ENCODE data around the gene FAM117A.
"Not testable (repeated sequence)": the region's sequence is repeated elsewhere in the genome, so short reads cannot be mapped to it uniquely, and the experiment has no call there.

Gene FAM117A

DNA sequence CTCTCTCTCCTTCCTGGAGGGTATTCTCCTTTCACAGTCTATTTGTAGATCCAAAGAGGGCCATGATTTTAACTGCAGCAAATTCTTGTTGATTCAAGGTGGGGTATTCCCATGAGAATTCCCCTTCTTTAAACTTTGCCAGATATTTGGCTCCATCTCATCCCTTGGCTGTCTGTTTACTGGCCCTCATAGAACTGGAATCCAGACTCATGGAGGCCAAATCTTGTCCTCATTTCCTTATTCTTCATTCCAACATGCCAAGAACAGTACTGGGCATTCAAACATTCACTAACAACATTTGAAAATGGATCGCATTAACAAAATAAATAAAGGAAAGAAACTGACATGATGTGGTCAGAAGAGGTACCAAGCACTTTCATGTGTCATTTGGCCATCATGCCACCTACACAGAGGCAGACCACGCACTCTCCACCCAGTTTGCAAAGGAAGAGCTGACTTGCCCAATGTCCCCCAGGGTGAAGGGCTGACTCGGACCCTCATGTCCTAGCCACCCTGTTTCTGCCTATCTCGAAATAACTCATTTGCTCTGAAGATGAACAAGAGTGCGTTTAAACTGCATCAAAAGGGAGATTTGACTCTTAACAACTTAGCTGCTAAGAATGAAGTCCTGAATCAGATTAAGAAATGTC is 33.0 kb downstream of the FAM117A start:
- peaks cover 5% of the 10 kb centered on the region for H3K27me3 ChIP-seq (ENCODE audit: control insufficient read depth, insufficient read depth, low read length)
- no peaks in the 10 kb centered on the region for H3K36me3 ChIP-seq (ENCODE audit: insufficient read depth, low read length)
- no peak overlapping the region for H3K9ac ChIP-seq (ENCODE audit: low read depth, low read length)
- no peak overlapping the region for H3K4me3 ChIP-seq (ENCODE audit: low read length)
- peaks cover 2% of the 10 kb centered on the region for H3K4me1 ChIP-seq (ENCODE audit: control insufficient read depth, insufficient read depth, low read length)
- H3K4me2 ChIP-seq (ENCODE audit: low read length): no peak overlapping the region
- no peaks in the 10 kb centered on the region for H3K9me3 ChIP-seq (replicated peaks; ENCODE audit: low read length)

DNA sequence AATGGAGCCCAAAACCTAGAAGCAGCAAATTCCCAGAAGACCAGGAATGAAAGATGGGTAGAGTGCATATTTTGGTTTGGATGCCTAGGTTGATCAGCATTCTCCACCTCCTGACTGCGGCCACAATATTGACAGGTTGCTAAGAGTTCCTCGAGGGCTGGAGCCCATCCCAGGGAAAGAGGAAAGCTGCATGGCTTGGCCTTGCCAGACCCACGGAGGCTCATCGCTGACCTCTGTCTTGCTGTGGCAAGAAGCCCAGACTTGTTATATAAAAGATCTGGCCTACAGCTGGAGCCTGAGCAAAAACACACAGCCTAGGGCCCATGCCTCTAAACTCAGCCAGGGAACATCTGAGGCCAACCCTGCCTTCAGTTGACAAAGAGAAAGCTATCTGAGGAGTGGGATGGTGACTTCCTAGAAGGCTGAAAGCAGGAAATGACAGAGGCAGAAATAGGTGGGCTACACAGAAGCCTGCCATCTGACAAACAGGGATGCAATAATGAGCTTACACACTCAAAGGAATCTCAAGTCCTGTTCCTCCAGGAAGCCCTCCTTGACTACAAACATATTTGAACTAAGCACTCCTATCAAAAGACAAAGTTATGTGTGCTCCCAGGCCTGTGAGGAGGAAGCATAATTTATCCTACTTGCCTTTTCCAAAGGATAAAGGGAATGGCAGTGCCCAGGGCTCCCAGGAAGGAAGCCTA is 33.7 kb downstream of the FAM117A start:
- peaks cover 5% of the 10 kb centered on the region for H3K27me3 ChIP-seq (ENCODE audit: control insufficient read depth, insufficient read depth, low read length)
- no peaks in the 10 kb centered on the region for H3K36me3 ChIP-seq (ENCODE audit: insufficient read depth, low read length)
- no peak overlapping the region for H3K4me2 ChIP-seq (ENCODE audit: low read length)
- H3K4me1 ChIP-seq (ENCODE audit: control insufficient read depth, insufficient read depth, low read length): peaks cover 2% of the 10 kb centered on the region
- H3K9me3 ChIP-seq (replicated peaks; ENCODE audit: low read length): no peaks in the 10 kb centered on the region
- H3K4me3 ChIP-seq (ENCODE audit: low read length): no peak overlapping the region
- no peak overlapping the region for H3K9ac ChIP-seq (ENCODE audit: low read depth, low read length)

DNA sequence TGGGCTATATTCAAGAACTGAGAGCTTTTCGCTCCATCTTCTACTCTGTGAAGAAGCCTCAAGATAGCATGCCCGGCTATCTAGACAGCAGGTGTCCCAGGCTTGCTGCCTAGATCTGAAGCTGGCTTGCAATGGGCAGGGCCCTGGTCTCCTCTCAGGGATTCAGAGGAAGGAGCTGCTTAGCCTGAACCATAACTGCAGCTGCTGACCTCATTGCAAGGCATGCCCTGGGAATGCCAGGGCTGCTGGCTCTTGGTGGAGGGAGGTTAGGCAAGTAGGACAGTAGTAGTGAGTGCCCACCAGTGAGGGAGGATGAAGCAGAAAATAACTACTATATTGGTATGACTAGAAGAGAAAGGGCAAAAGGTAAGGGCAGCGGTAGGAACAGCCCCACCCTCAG is 34.9 kb downstream of the FAM117A start:
- Histone ChIP-seq H3K4me3 (ENCODE audit: low read length) (no peak overlapping the region), H3K9ac (ENCODE audit: low read depth, low read length) (no peak overlapping the region), H3K9me3 (replicated peaks; ENCODE audit: low read length) (no peaks in the 10 kb centered on the region), H3K4me2 (ENCODE audit: low read length) (no peak overlapping the region), H3K36me3 (ENCODE audit: insufficient read depth, low read length) (no peaks in the 10 kb centered on the region), H3K27me3 (ENCODE audit: control insufficient read depth, insufficient read depth, low read length) (peaks cover 5% of the 10 kb centered on the region), H3K4me1 (ENCODE audit: control insufficient read depth, insufficient read depth, low read length) (peaks cover 2% of the 10 kb centered on the region)

DNA sequence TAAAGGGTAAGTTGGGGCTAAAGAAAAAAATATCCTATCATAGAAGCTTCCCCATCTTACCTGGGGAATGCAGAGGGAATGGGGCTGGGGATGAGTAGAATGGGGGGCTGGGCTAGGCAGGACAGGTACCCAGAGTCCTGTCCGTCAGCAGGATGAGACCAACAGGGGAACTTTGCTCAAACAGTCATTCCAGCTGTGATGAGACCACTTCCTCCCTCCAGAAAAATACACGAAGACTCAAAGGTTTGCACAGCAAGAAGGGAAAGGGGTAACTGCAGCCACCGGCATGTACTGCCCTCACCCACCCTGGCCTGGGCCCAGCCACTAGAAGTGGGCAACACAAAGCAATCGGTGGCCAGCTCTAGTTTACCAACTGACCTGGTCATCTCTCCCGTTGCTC is 35.5 kb downstream of the FAM117A start:
- Histone ChIP-seq H3K4me2 (ENCODE audit: low read length) (no peak overlapping the region), H3K36me3 (ENCODE audit: insufficient read depth, low read length) (no peaks in the 10 kb centered on the region), H3K4me3 (ENCODE audit: low read length) (no peak overlapping the region), H3K9me3 (replicated peaks; ENCODE audit: low read length) (no peaks in the 10 kb centered on the region), H3K9ac (ENCODE audit: low read depth, low read length) (no peak overlapping the region), H3K27me3 (ENCODE audit: control insufficient read depth, insufficient read depth, low read length) (peaks cover 5% of the 10 kb centered on the region), H3K4me1 (ENCODE audit: control insufficient read depth, insufficient read depth, low read length) (peaks cover 7% of the 10 kb centered on the region)

DNA sequence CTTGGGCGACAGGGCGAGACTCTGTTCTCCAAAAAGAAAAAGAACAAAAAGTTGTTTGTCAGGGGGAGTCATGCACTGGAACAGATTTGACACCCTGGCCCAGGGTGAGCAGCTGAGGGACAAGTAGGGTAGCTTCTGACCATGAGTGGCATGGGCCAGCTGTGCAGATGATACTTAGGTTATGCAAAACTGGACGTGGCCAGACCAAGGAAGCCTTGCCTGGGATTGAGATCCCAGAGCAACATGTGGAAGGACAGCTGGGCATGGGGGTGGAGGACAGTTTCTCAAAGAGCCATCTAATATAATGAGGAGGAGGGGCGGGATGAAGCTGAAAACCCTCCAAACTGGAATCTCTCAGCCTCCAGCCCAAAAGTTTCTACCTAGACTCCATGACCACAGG is 36.6 kb downstream of the FAM117A start:
- Histone ChIP-seq H3K27me3 (ENCODE audit: control insufficient read depth, insufficient read depth, low read length) (peaks cover 5% of the 10 kb centered on the region), H3K36me3 (ENCODE audit: insufficient read depth, low read length) (no peaks in the 10 kb centered on the region), H3K9ac (ENCODE audit: low read depth, low read length) (no peak overlapping the region), H3K4me2 (ENCODE audit: low read length) (no peak overlapping the region), H3K9me3 (replicated peaks; ENCODE audit: low read length) (no peaks in the 10 kb centered on the region), H3K4me3 (ENCODE audit: low read length) (no peak overlapping the region), H3K4me1 (ENCODE audit: control insufficient read depth, insufficient read depth, low read length) (peaks cover 12% of the 10 kb centered on the region)

DNA sequence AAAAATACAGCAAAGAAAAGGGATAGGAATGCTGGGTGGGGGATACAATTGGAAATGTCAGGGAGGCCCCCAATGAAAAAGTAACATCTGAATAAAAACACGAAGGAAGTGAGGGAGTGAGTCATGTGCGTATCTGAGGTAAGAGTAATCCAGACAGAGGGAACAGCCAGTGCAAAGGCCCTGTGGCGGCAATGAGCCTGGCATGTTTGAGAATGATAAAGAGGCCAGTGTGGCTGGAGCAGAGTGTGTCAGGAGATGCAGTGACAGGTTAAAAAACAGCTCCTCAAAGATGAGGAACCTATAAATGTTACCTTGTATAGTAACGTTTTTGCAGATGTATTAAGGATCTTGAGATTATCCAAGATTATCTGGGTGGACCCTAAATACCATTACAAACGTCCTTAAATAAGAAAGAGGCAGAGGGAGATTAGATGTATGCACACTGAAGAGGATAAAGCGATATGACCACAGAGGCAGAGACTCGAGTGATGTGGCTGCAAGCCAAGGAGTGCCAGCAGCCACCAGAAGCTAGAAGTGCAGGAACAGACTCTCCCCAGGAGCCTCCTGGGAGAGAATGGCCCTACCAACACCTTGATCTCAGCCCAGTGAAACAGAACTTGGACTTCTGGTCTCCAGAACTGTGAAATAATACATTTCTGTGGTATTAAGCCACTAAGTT is 38.3 kb downstream of the FAM117A start:
- H3K27me3 ChIP-seq (ENCODE audit: control insufficient read depth, insufficient read depth, low read length): peaks cover 9% of the 10 kb centered on the region
- H3K9ac ChIP-seq (ENCODE audit: low read depth, low read length): no peak overlapping the region
- no peak overlapping the region for H3K4me3 ChIP-seq (ENCODE audit: low read length)
- peaks cover 12% of the 10 kb centered on the region for H3K4me1 ChIP-seq (ENCODE audit: control insufficient read depth, insufficient read depth, low read length)
- no peaks in the 10 kb centered on the region for H3K9me3 ChIP-seq (replicated peaks; ENCODE audit: low read length)
- H3K36me3 ChIP-seq (ENCODE audit: insufficient read depth, low read length): no peaks in the 10 kb centered on the region
- no peak overlapping the region for H3K4me2 ChIP-seq (ENCODE audit: low read length)

DNA sequence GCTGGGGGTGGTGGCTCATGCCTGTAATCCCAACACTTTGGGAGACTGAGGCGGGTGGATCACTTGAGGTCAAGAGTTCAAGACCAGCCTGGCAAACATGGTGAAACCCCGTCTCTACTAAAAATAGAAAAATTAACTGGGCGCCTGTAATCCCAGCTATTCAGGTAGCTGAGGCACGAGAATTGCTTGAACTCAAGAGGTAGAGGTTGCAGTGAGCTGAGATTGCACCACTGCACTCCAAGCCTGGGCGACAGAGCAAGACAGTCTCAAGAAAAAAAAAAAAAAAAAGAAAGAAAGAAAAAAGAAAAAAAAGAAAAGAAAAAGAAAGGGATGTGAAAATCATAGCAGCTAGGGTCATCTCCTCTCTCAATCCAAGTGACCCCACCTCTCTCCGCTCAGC is 39.4 kb downstream of the FAM117A start:
- H3K36me3 ChIP-seq (ENCODE audit: insufficient read depth, low read length); H3K27me3 ChIP-seq (ENCODE audit: control insufficient read depth, insufficient read depth, low read length); H3K9me3 ChIP-seq (replicated peaks; ENCODE audit: low read length); H3K9ac ChIP-seq (ENCODE audit: low read depth, low read length); H3K4me3 ChIP-seq (ENCODE audit: low read length); H3K4me2 ChIP-seq (ENCODE audit: low read length): not testable (repeated sequence)
- H3K4me1 ChIP-seq (ENCODE audit: control insufficient read depth, insufficient read depth, low read length): peaks cover 12% of the 10 kb centered on the region

DNA sequence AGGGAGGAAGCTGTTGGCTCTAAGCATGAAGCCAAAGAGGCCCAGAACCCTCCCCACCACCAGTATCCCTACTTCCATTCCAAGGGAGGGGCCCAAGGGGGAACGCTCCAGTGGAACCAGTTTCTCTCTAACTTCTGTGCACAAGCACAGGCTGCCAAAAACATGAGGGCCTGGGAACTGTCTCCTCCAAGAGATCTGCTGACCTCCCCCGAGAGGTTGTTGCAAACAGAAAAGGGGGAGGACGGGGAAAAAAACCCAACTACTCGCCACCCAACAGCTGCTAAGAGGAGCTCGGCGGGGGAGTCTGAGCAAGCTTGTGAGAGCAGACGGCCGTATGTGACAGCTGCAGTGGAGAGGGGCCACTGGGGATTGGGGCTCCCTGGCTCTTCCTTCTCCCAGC is 40.5 kb downstream of the FAM117A start:
- Histone ChIP-seq H3K4me1 (ENCODE audit: control insufficient read depth, insufficient read depth, low read length) (peaks cover 12% of the 10 kb centered on the region), H3K4me3 (ENCODE audit: low read length) (no peak overlapping the region), H3K4me2 (ENCODE audit: low read length) (peak overlapping the region; percentile 37), H3K9ac (ENCODE audit: low read depth, low read length) (peak overlapping the region; percentile 43), H3K36me3 (ENCODE audit: insufficient read depth, low read length) (no peaks in the 10 kb centered on the region), H3K9me3 (replicated peaks; ENCODE audit: low read length) (no peaks in the 10 kb centered on the region), H3K27me3 (ENCODE audit: control insufficient read depth, insufficient read depth, low read length) (peaks cover 5% of the 10 kb centered on the region)

DNA sequence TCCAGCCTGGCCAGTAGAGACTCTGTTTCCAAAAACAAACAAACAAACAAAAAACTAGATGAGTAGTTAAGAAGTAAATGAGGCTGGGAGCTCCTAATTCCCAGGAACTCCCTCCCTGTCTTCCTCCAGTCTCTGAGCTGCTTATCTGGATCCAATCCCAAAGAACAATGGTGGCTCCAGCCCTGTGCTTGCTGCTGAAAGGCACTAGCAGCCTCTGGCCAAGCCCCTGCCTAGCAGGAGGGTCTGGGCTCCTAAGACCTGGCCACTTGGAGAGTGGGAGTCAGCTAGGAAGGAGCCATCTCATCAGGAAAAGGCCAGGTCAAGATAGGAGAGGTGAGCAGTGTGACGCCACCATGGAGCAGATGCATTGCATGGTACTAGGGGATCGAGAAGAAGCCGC is 41.9 kb downstream of the FAM117A start:
- no peak overlapping the region for H3K4me3 ChIP-seq (ENCODE audit: low read length)
- H3K4me2 ChIP-seq (ENCODE audit: low read length): no peak overlapping the region
- H3K4me1 ChIP-seq (ENCODE audit: control insufficient read depth, insufficient read depth, low read length): peaks cover 18% of the 10 kb centered on the region
- peaks cover 5% of the 10 kb centered on the region for H3K27me3 ChIP-seq (ENCODE audit: control insufficient read depth, insufficient read depth, low read length)
- H3K9me3 ChIP-seq (replicated peaks; ENCODE audit: low read length): no peaks in the 10 kb centered on the region
- H3K36me3 ChIP-seq (ENCODE audit: insufficient read depth, low read length): no peaks in the 10 kb centered on the region
- no peak overlapping the region for H3K9ac ChIP-seq (ENCODE audit: low read depth, low read length)

DNA sequence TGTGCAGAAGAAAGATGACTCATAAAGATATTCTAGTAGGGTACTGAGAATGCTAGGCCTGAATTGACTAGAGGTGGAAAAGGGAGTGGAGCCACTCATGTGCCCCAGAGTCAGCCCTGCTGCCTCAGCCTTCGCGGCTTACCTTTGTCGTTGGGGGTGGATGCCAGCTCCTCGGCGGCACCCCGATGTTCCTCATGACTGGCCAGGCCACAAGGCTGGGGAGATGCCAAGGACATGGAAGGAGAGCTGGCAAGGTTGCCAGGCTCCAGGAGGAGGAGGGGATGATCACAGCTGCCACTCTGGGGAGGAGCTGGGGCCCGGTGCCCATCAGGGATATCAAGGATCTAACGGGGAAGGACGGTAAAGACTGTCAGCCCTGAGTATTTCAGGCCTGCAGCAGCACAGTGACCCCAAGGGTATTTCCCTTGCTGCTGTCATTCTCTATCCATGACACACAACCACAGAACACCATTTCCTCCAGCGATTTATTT is 46.5 kb downstream of the FAM117A start:
- H3K4me2 ChIP-seq (ENCODE audit: low read length): peak overlapping the region; percentile 36
- no peak overlapping the region for H3K4me3 ChIP-seq (ENCODE audit: low read length)
- H3K36me3 ChIP-seq (ENCODE audit: insufficient read depth, low read length): no peaks in the 10 kb centered on the region
- H3K27me3 ChIP-seq (ENCODE audit: control insufficient read depth, insufficient read depth, low read length): peaks cover 5% of the 10 kb centered on the region
- peaks cover 12% of the 10 kb centered on the region for H3K4me1 ChIP-seq (ENCODE audit: control insufficient read depth, insufficient read depth, low read length)
- no peak overlapping the region for H3K9ac ChIP-seq (ENCODE audit: low read depth, low read length)
- no peaks in the 10 kb centered on the region for H3K9me3 ChIP-seq (replicated peaks; ENCODE audit: low read length)

DNA sequence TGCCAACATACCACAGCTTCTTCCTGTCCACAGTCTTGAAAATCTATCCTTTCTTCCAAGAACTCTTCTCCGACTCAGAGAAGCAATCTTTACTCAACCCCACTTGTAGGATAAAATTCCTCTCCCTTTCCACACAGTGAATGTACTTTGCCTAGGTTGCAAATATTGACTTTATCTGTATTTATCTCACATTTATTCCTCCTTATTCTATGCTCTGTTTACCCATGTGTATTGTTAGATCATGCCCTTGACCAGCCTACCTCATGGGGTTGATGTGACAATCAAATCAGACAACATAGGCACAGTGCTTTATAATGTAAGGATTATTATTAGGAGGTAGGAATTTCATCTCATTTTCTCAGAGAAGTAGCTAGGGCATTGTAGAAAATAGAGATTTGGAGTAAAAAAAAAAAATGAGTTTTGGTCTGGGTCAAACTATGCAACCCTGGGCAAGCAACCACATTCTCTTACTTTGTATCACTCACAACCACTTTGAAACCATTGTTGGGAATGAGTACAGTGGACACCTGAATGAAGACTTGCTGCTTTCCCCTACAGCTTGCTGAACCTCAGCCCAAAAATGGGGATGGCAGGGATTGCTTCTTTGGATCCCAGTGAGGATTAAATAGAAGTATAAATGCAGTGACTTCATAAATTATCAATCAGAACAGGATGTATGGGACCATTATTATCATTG is 47.1 kb downstream of the FAM117A start:
- no peaks in the 10 kb centered on the region for H3K36me3 ChIP-seq (ENCODE audit: insufficient read depth, low read length)
- no peak overlapping the region for H3K4me2 ChIP-seq (ENCODE audit: low read length)
- H3K9me3 ChIP-seq (replicated peaks; ENCODE audit: low read length): no peaks in the 10 kb centered on the region
- H3K4me1 ChIP-seq (ENCODE audit: control insufficient read depth, insufficient read depth, low read length): peaks cover 12% of the 10 kb centered on the region
- H3K9ac ChIP-seq (ENCODE audit: low read depth, low read length): no peak overlapping the region
- H3K27me3 ChIP-seq (ENCODE audit: control insufficient read depth, insufficient read depth, low read length): no peaks in the 10 kb centered on the region
- H3K4me3 ChIP-seq (ENCODE audit: low read length): no peak overlapping the region

Measured in skeletal muscle satellite cell (primary cell).